Keratinocyte (primary cell): Measurements from ENCODE around the gene GGT5. TPM values are rescaled to one million over a fixed set of nuclear protein-coding genes. Genes with fewer than 3 reads are reported as not detected.

ENCODE experiments used
- DNase-seq: peaks from one replicate; pipeline ENCODE4 v3.0.0-alpha.2; 2011; ENCODE audit warnings: low read depth, missing footprints, low spot score
- FAIRE-seq: peaks from 2 replicates; lab custom pipeline; 2011; peaks lifted over from hg19 to GRCh38; lab: Jason Lieb, UNC
- H2AFZ ChIP-seq: 2 replicates; pipeline ENCODE4 v1.6.0; 2012; ENCODE audit warnings: low read length, control low read depth, inconsistent platforms; ENCODE audit not compliant: control insufficient read depth
- H3K27ac ChIP-seq: 2 replicates; pipeline ENCODE4 v1.5.1; 2011; ENCODE audit warnings: low read length; ENCODE audit not compliant: control insufficient read depth, insufficient read depth
- H3K27me3 ChIP-seq: 3 replicates; pipeline ENCODE4 v1.6.0; 2011; ENCODE audit warnings: low read length; ENCODE audit not compliant: control insufficient read depth, insufficient read depth; ENCODE audit errors: extremely low read depth
- H3K36me3 ChIP-seq, 2 experiments: 2 replicates in 1 of 2; 3 replicates in 1 of 2; pipeline ENCODE4 v1.5.1; 2011; ENCODE audit warnings: low read length in 2 of 2, mild to moderate bottlenecking in 1 of 2; ENCODE audit not compliant: control insufficient read depth in 2 of 2, insufficient read depth in 2 of 2; ENCODE audit errors: extremely low read depth in 1 of 2
- H3K4me1 ChIP-seq: 3 replicates; pipeline ENCODE4 v1.5.1; 2011; ENCODE audit warnings: low read length; ENCODE audit not compliant: control insufficient read depth, insufficient read depth; ENCODE audit errors: extremely low read depth
- H3K4me2 ChIP-seq: 3 replicates; pipeline ENCODE4 v1.6.0; 2011; ENCODE audit warnings: low read depth, low read length; ENCODE audit not compliant: control insufficient read depth, insufficient read depth; ENCODE audit errors: extremely low read depth
- H3K4me3 ChIP-seq, 3 experiments: fragments of 200-600 bp in 1 of 3; sonication (generic) in 1 of 3; 2 replicates in 2 of 3; 3 replicates in 1 of 3; pipeline ENCODE4 v1.5.1; 2011 to 2016; ENCODE audit warnings: low read length in 3 of 3, mild to moderate bottlenecking in 3 of 3, control low read depth in 2 of 3, inconsistent platforms in 1 of 3, low read depth in 1 of 3, mixed read lengths in 1 of 3, mixed run types in 1 of 3, moderate library complexity in 1 of 3; ENCODE audit not compliant: control insufficient read depth in 2 of 3, insufficient read depth in 2 of 3; ENCODE audit errors: extremely low read depth in 1 of 3
- H3K79me2 ChIP-seq: 2 replicates; pipeline ENCODE4 v1.6.0; 2012; ENCODE audit warnings: low read length; ENCODE audit not compliant: control insufficient read depth, insufficient read depth
- H3K9ac ChIP-seq: 3 replicates; pipeline ENCODE4 v1.6.0; 2011; ENCODE audit warnings: low read length; ENCODE audit not compliant: control insufficient read depth, insufficient read depth; ENCODE audit errors: extremely low read depth
- H3K9me1 ChIP-seq: 3 replicates; pipeline ENCODE4 v1.6.0; 2011; ENCODE audit warnings: low read length; ENCODE audit not compliant: control insufficient read depth, insufficient read depth; ENCODE audit errors: extremely low read depth
- H3K9me3 ChIP-seq: 2 replicates; pipeline ENCODE4 v1.5.1; 2012; ENCODE audit warnings: low read depth, low read length; ENCODE audit not compliant: control insufficient read depth
- H4K20me1 ChIP-seq: 3 replicates; pipeline ENCODE4 v1.6.0; 2011; ENCODE audit warnings: low read length; ENCODE audit not compliant: control insufficient read depth, insufficient read depth; ENCODE audit errors: extremely low read depth
- CTCF ChIP-seq, 3 experiments: IDR thresholded peaks in 1 of 3; conservative IDR thresholded peaks in 1 of 3; optimal IDR thresholded peaks in 1 of 3; 2 replicates in 2 of 3; 3 replicates in 1 of 3; pipeline versions ENCODE3 to v1.5.1; 2011; ENCODE audit warnings: low read length in 3 of 3, mild to moderate bottlenecking in 3 of 3, moderate library complexity in 2 of 3, control low read depth in 1 of 3, inconsistent platforms in 1 of 3; ENCODE audit not compliant: insufficient read depth in 2 of 3; ENCODE audit errors: extremely low read depth in 1 of 3
- EZH2 ChIP-seq: IDR thresholded peaks from one replicate; pipeline ENCODE4 v1.6.1; 2012; ENCODE audit warnings: inconsistent platforms, mild to moderate bottlenecking, low read length, moderate library complexity
- dilution Hi-C: fragments of 300-500 bp; cut with MboI; formaldehyde crosslinking; loops from one replicate; pipeline ENCODE4 v1.7.0; 2020; ENCODE audit warnings: low sequenced_read_pairs; ENCODE audit not compliant: extremely low pct_ligation_motif_present
- polyA plus RNA-seq, 5 experiments: library from polyadenylated mRNA; depleted of rRNA in 3 of 5; stranded (reverse) in 3 of 5; stranded (forward) in 1 of 5; unstranded in 1 of 5; fragments of >200 nt; gene quantifications; 1 replicate in 1 of 5; 2 replicates in 3 of 5; 3 replicates in 1 of 5; pipeline versions ENCODE4 v1.2.1 to v1.2.3, GENCODE V29; 2011 to 2012; ENCODE audit warnings: missing spikeins in 2 of 5, low read depth in 1 of 5, low replicate concordance in 1 of 5

Gene GGT5
- polyA plus RNA-seq, 1 donor (not counting 4 experiments of a cell fraction or from before 2014, with no cell fraction given): not detected

DNA sequence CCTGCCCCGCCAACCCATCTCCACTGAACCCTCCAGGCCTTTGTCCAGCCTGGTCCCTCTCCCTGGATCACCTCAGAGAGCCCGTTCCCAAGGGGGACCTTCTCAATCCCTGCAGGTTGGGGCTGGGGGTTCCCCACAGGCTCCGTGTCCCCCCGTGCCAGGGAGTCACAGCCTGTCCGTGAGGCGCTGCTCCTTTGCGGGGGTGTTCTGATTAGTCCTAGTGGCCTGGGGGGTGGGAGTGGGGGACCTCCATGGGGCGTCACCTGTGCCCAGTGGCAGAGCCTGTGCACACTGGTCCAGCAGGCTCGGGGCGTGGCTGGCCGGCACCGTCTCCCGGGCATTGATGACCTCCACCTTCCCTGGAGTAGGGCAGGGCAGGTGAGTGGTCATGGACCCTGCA, 11.6 kb downstream of the GGT5 start:
- no peaks in the 10 kb centered on the region for H4K20me1 ChIP-seq
- H3K27ac ChIP-seq: no peak overlapping the region
- DNase-seq: no peak
- H3K9me1 ChIP-seq: no peaks in the 10 kb centered on the region
- TF ChIP-seq CTCF (optimal IDR thresholded peaks at IDR 0.05 in 1 of 3, IDR thresholded peaks at IDR 0.05 in 1 of 3, conservative IDR thresholded peaks at IDR 0.05 in 1 of 3; ENCODE audit: extremely low read depth in 1 of 3, insufficient read depth in 2 of 3, low read length in 3 of 3) (no peak), EZH2 (no peak)
- H3K4me3 ChIP-seq: no peak overlapping the region
- no peaks in the 10 kb centered on the region for H3K27me3 ChIP-seq
- dilution Hi-C loops: no loop called here
- no peaks in the 10 kb centered on the region for H3K79me2 ChIP-seq
- no peaks in the 10 kb centered on the region for H3K9me3 ChIP-seq
- FAIRE-seq: no peak
- H3K9ac ChIP-seq: no peak overlapping the region
- H3K4me2 ChIP-seq: no peak overlapping the region
- no peaks in the 10 kb centered on the region for H3K36me3 ChIP-seq
- no peak overlapping the region for H2AFZ ChIP-seq
- no peaks in the 10 kb centered on the region for H3K4me1 ChIP-seq

DNA sequence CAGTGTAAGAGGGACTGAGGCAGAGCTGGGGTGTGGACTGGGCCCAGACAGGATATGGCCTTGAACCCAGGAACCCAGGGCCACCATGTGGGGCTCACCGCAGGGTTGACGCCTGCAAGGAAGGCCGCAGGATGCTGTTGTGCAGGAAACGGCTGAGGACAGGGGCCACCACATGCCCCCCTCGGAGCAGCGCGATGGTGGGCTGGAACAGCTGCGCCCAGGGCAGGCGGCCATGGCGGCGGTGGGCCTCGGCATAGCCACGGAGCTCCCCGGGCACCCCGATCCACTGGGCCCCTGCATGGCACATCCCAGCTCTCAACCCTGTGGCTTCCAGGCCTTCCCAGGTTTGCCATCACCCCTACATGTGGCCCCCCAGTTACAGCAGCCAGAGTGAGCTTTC, 12.2 kb downstream of the GGT5 start:
- dilution Hi-C loops: no loop called here
- H3K4me2 ChIP-seq: no peak overlapping the region
- no peaks in the 10 kb centered on the region for H3K27me3 ChIP-seq
- no peaks in the 10 kb centered on the region for H3K36me3 ChIP-seq
- no peaks in the 10 kb centered on the region for H3K79me2 ChIP-seq
- H3K9me3 ChIP-seq: no peaks in the 10 kb centered on the region
- no peak overlapping the region for H2AFZ ChIP-seq
- no peak overlapping the region for H3K4me3 ChIP-seq
- no peaks in the 10 kb centered on the region for H4K20me1 ChIP-seq
- TF ChIP-seq CTCF (optimal IDR thresholded peaks at IDR 0.05 in 1 of 3, IDR thresholded peaks at IDR 0.05 in 1 of 3, conservative IDR thresholded peaks at IDR 0.05 in 1 of 3; ENCODE audit: extremely low read depth in 1 of 3, insufficient read depth in 2 of 3, low read length in 3 of 3) (no peak), EZH2 (no peak)
- no peaks in the 10 kb centered on the region for H3K4me1 ChIP-seq
- H3K9ac ChIP-seq: no peak overlapping the region
- no peaks in the 10 kb centered on the region for H3K9me1 ChIP-seq
- FAIRE-seq (no peak), DNase-seq (no peak)
- no peak overlapping the region for H3K27ac ChIP-seq
